ENCODE results near the gene SLC7A14. TPM values are rescaled to one million over a fixed set of nuclear protein-coding genes. Genes with fewer than 3 reads are reported as not detected.

The SLC7A14 gene
- total and polyA plus RNA-seq, 4 donors, result 0.01 to 0.06 (median 0.03) TPM; not detected in 1

DNA sequence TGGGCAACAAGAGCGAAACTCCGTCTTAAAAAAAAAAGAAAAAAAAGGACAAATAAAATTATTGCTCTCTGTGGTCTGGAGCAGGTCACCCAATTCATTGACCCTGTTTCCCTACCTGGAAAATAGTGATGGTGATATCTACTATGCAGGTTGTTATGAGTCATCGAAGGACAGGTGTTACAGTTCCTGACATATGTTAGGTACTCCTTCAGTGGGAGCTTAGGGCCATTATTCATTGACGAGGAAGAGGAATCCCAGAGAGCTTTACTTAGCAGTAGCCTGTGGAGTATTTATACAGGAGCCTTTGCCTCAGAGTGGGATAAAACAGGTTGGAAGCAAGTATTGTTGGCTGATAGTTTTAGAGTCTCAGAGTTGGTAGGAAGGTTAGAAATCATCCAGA is 74.5 kb downstream of the SLC7A14 start:
- no peaks in the 10 kb centered on the region for H3K4me1 ChIP-seq (ENCODE audit: control insufficient read depth in 5 of 5, insufficient read depth in 5 of 5, low read length in 5 of 5)
- H3K27ac ChIP-seq (ENCODE audit: low read depth in 1 of 2, low read length in 1 of 2), result no peak overlapping the region
- H3K27me3 ChIP-seq (ENCODE audit: control insufficient read depth in 3 of 3, insufficient read depth in 3 of 3, low read length in 2 of 3), result no peaks in the 10 kb centered on the region
- WGBS, 2 donors, result 88 to 92% methylated on average over 4 of the region's 4 CpGs
- ATAC-seq (ENCODE audit: insufficient read depth, low FRiP score) (no peak), DNase-seq (no peak)
- no peak overlapping the region for H3K9ac ChIP-seq (ENCODE audit: insufficient read depth in 1 of 2, low read length in 2 of 2)
- TF ChIP-seq, protein P1, sequence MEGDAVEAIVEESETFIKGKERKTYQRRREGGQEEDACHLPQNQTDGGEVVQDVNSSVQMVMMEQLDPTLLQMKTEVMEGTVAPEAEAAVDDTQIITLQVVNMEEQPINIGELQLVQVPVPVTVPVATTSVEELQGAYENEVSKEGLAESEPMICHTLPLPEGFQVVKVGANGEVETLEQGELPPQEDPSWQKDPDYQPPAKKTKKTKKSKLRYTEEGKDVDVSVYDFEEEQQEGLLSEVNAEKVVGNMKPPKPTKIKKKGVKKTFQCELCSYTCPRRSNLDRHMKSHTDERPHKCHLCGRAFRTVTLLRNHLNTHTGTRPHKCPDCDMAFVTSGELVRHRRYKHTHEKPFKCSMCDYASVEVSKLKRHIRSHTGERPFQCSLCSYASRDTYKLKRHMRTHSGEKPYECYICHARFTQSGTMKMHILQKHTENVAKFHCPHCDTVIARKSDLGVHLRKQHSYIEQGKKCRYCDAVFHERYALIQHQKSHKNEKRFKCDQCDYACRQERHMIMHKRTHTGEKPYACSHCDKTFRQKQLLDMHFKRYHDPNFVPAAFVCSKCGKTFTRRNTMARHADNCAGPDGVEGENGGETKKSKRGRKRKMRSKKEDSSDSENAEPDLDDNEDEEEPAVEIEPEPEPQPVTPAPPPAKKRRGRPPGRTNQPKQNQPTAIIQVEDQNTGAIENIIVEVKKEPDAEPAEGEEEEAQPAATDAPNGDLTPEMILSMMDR (IDR thresholded peaks at IDR 0.05; ENCODE audit: control extremely low read depth, extremely low read depth), result no peak
- no peaks in the 10 kb centered on the region for H3K36me3 ChIP-seq (ENCODE audit: control insufficient read depth in 4 of 4, insufficient read depth in 4 of 4, low read length in 4 of 4)
- no peak overlapping the region for H3K4me3 ChIP-seq
- peaks cover 0 to 2% (median 0%) of the 10 kb centered on the region in 4 donors for H3K9me3 ChIP-seq (ENCODE audit: control insufficient read depth in 4 of 4, insufficient read depth in 3 of 4, low read length in 3 of 4)

DNA sequence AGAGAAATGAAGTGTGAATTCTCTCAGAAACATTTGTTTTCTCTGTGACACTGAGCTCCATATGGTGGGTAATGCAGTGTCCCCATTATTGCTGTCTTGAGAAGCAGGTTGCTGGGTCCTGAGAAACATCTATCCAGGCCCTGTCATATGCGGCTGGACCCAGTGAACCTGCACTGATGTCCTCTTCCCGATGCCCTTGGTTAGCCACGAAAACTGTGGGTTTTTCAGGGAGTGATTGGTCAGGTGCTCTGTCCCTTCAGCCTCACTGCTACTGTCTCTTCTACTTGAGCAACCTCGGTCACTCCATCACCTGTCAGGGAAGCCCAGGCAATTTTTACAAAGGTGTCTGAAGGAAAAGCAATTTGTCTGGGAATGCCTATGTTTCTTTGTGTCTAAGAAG is 77.0 kb downstream of the SLC7A14 start:
- Histone ChIP-seq H3K27me3 (ENCODE audit: control insufficient read depth in 3 of 3, insufficient read depth in 3 of 3, low read length in 2 of 3) (no peaks in the 10 kb centered on the region), H3K9me3 (ENCODE audit: control insufficient read depth in 4 of 4, insufficient read depth in 3 of 4, low read length in 3 of 4) (no peaks in the 10 kb centered on the region), H3K4me1 (ENCODE audit: control insufficient read depth in 5 of 5, insufficient read depth in 5 of 5, low read length in 5 of 5) (no peaks in the 10 kb centered on the region), H3K4me3 (no peak overlapping the region), H3K9ac (ENCODE audit: insufficient read depth in 1 of 2, low read length in 2 of 2) (no peak overlapping the region), H3K36me3 (ENCODE audit: control insufficient read depth in 4 of 4, insufficient read depth in 4 of 4, low read length in 4 of 4) (no peaks in the 10 kb centered on the region), H3K27ac (ENCODE audit: low read depth in 1 of 2, low read length in 1 of 2) (no peak overlapping the region)
- ATAC-seq (ENCODE audit: insufficient read depth, low FRiP score) (no peak), DNase-seq (no peak)
- TF ChIP-seq, protein P1 (IDR thresholded peaks at IDR 0.05; ENCODE audit: control extremely low read depth, extremely low read depth), result no peak
- 85 to 92% methylated on average over 4 of the region's 4 CpGs for WGBS, 2 donors

DNA sequence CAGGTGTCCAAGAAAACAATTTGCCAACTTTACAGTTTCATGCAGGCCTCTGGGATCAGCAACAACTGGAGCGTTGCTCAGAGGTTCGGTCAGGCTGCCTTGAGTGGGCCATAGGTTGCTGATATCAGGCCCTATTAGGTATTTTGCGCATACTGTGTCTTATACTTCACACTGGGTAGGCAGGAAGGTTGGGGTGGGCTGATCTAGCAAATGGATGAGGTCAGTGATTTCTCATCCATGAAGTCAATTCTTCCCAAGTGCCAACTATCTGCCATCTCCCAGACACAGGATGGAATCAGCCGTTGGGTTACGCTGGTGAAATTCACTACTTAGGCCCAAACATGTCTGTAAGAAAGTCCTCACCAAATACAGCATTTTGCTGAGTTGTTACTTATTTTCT is 77.6 kb downstream of the SLC7A14 start:
- WGBS, 2 donors, result 96 to 98% methylated on average over 5 of the region's 5 CpGs

More for the DNA sequence above, 77.6 kb downstream of the SLC7A14 start:
- no peak overlapping the region for H3K9ac ChIP-seq (ENCODE audit: insufficient read depth in 1 of 2, low read length in 2 of 2)
- DNase-seq, result no peak
- ATAC-seq (ENCODE audit: insufficient read depth, low FRiP score), result no peak
- no peaks in the 10 kb centered on the region for H3K9me3 ChIP-seq (ENCODE audit: control insufficient read depth in 4 of 4, insufficient read depth in 3 of 4, low read length in 3 of 4)
- H3K27me3 ChIP-seq (ENCODE audit: control insufficient read depth in 3 of 3, insufficient read depth in 3 of 3, low read length in 2 of 3), result no peaks in the 10 kb centered on the region
- no peak overlapping the region for H3K4me3 ChIP-seq
- TF ChIP-seq, protein P1 (IDR thresholded peaks at IDR 0.05; ENCODE audit: control extremely low read depth, extremely low read depth), result no peak
- no peaks in the 10 kb centered on the region for H3K36me3 ChIP-seq (ENCODE audit: control insufficient read depth in 4 of 4, insufficient read depth in 4 of 4, low read length in 4 of 4)
- H3K27ac ChIP-seq (ENCODE audit: low read depth in 1 of 2, low read length in 1 of 2), result no peak overlapping the region
- H3K4me1 ChIP-seq (ENCODE audit: control insufficient read depth in 5 of 5, insufficient read depth in 5 of 5, low read length in 5 of 5), result no peaks in the 10 kb centered on the region

All from lung (tissue), 12 donors.